ENCODE results near the gene ZNF282.

The ZNF282 gene

GRCh38 chr7:149261316-149261828 lies 66.0 kb downstream of the ZNF282 start:
- H3K4me1 ChIP-seq (ENCODE audit: insufficient read depth, low read length), result peaks cover 21% of the 10 kb centered on the region
- peak; percentile 3; the same call in 1 of the 3 replicates for ATAC-seq (ENCODE audit: insufficient read depth, low read depth)
- peak overlapping the region; percentile 64 for H3K9ac ChIP-seq (ENCODE audit: low read depth, low read length)

DNA sequence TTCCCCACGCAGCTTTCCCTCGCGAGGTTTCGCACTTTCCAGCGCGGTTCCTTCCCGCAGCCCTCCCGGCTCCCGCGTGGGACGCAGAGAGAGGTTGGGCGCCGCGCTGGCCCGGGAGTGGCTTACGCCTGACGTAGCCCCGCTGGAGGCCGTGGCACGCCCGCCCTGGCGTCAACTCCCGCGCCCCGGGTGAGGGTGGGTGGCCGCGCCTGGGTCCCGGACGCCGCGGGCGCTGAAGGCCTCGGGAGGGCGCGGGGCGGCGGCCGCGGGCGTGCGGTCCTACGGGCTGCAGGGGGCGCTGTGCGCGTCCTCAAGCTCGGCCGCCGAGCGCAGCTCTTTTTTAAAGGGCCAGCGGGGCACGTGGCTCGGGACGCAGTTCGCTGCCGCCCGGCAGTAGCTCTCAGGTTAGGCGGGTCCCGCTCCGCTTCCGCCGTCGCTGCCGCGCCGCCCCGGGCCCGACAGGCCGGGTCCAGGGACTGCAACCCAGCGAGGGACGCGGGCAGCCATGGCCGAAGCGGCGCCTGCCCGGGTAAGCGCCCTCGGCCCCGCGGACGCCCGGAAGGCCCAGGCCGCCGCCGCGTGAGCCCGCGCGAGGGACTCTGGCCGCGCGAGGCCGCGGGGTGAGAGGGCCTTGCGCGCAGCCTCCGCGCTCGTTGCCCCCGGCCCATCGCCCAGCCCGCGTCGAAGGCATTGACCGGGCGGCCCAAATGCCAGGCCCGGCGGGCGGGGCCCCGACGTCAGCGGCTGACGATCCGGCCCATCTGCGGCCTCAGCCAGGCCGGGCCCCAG lies 66.7 kb downstream of the ZNF282 start, which contains the start of gene ZNF783:
Gene ZNF783 (plus strand): TSS at position 368 of the 789 bp plus-strand sequence. CDS start 138 bp downstream, at position 506.
- DNase-seq (peak; percentile 81), ATAC-seq (ENCODE audit: insufficient read depth, low read depth) (peak; percentile 94)
- Histone ChIP-seq H3K27ac (ENCODE audit: low read length) (peak within 1 kb of the TSS; percentile 49), H3K79me2 (ENCODE audit: insufficient read depth, low read length) (no peaks in the 10 kb centered on the region), H2AFZ (ENCODE audit: low read depth, low read length) (peak within 1 kb of the TSS; percentile 95), H3K9ac (ENCODE audit: low read depth, low read length) (peak within 1 kb of the TSS; percentile 64), H3K4me2 (ENCODE audit: insufficient read depth, low read length) (peak within 1 kb of the TSS; percentile 72), H3K9me3 (ENCODE audit: insufficient read depth, low read length, severe bottlenecking) (no peaks in the 10 kb centered on the region), H4K20me1 (ENCODE audit: insufficient read depth, low read length) (no peaks in the 10 kb centered on the region), H3K27me3 (ENCODE audit: insufficient read depth, low read length, poor library complexity) (no peaks in the 10 kb centered on the region), H3K36me3 (ENCODE audit: insufficient read depth, low read length) (peaks cover 9% of the 10 kb centered on the region; the same call in 1 of the 2 replicates), H3K4me1 (ENCODE audit: insufficient read depth, low read length) (peaks cover 21% of the 10 kb centered on the region), H3K4me3 (ENCODE audit: low read depth in 1 of 2, low read length in 2 of 2) (peak within 1 kb of the TSS; percentile 21 to 54; a peak in 3 of 4 replicates)
- TF ChIP-seq EZH2 (IDR thresholded peaks at IDR 0.05; ENCODE audit: borderline replicate concordance, low read depth, low read length, severe bottlenecking) (no peak), CTCF (IDR thresholded peaks at IDR 0.05; ENCODE audit: borderline replicate concordance, extremely low read depth, low read length, poor library complexity, severe bottlenecking) (peak; percentile 85)

More at GRCh38 chr7:149261316-149261828, 66.0 kb downstream of the ZNF282 start:
- Histone ChIP-seq H3K36me3 (ENCODE audit: insufficient read depth, low read length) (peaks cover 3% of the 10 kb centered on the region; the same call in 1 of the 2 replicates), H3K79me2 (ENCODE audit: insufficient read depth, low read length) (no peaks in the 10 kb centered on the region), H2AFZ (ENCODE audit: low read depth, low read length) (peak overlapping the region; percentile 95), H3K27me3 (ENCODE audit: insufficient read depth, low read length, poor library complexity) (no peaks in the 10 kb centered on the region), H3K4me2 (ENCODE audit: insufficient read depth, low read length) (peak overlapping the region; percentile 72), H3K27ac (ENCODE audit: low read length) (peak overlapping the region; percentile 49), H3K4me3 (ENCODE audit: low read depth in 1 of 2, low read length in 2 of 2) (peak overlapping the region; percentile 9 to 54; a peak in 3 of 4 replicates), H3K9me3 (ENCODE audit: insufficient read depth, low read length, severe bottlenecking) (no peaks in the 10 kb centered on the region), H4K20me1 (ENCODE audit: insufficient read depth, low read length) (no peaks in the 10 kb centered on the region)
- TF ChIP-seq EZH2 (IDR thresholded peaks at IDR 0.05; ENCODE audit: borderline replicate concordance, low read depth, low read length, severe bottlenecking) (no peak), CTCF (IDR thresholded peaks at IDR 0.05; ENCODE audit: borderline replicate concordance, extremely low read depth, low read length, poor library complexity, severe bottlenecking) (no peak)
- DNase-seq, result no peak

DNA sequence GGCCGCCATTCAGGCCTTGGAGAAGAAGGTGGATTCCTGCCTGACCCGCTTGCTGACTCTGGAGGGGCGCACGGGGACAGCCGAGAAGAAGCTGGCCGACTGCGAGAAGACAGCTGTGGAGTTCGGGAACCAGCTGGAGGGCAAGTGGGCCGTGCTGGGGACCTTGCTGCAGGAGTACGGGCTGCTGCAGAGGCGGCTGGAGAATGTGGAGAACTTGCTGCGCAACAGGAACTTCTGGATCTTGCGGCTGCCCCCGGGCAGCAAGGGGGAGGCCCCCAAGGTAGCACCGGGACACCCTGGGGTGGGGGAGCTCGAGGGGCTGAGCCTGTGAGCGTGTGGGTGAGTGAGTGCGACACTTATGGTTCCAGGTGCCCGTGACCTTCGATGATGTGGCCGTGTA lies 71.1 kb downstream of the ZNF282 start:
- no peak overlapping the region for H3K9ac ChIP-seq (ENCODE audit: low read depth, low read length)
- DNase-seq, result no peak
- TF ChIP-seq EZH2 (IDR thresholded peaks at IDR 0.05; ENCODE audit: borderline replicate concordance, low read depth, low read length, severe bottlenecking), result no peak
- TF ChIP-seq CTCF (IDR thresholded peaks at IDR 0.05; ENCODE audit: borderline replicate concordance, extremely low read depth, low read length, poor library complexity, severe bottlenecking), result no peak

More for the DNA sequence above, 71.1 kb downstream of the ZNF282 start:
- no peak overlapping the region for H3K27ac ChIP-seq (ENCODE audit: low read length)
- H3K9me3 ChIP-seq (ENCODE audit: insufficient read depth, low read length, severe bottlenecking), result no peaks in the 10 kb centered on the region
- no peaks in the 10 kb centered on the region for H3K79me2 ChIP-seq (ENCODE audit: insufficient read depth, low read length)
- no peak overlapping the region for H2AFZ ChIP-seq (ENCODE audit: low read depth, low read length)
- H3K4me3 ChIP-seq (ENCODE audit: low read depth in 1 of 2, low read length in 2 of 2), result no peak overlapping the region
- H3K4me2 ChIP-seq (ENCODE audit: insufficient read depth, low read length), result no peak overlapping the region
- no peaks in the 10 kb centered on the region for H3K27me3 ChIP-seq (ENCODE audit: insufficient read depth, low read length, poor library complexity)
- H3K36me3 ChIP-seq (ENCODE audit: insufficient read depth, low read length), result peaks cover 10% of the 10 kb centered on the region; the same call in 1 of the 2 replicates
- no peak for ATAC-seq (ENCODE audit: insufficient read depth, low read depth)
- no peaks in the 10 kb centered on the region for H4K20me1 ChIP-seq (ENCODE audit: insufficient read depth, low read length)
- peaks cover 15% of the 10 kb centered on the region for H3K4me1 ChIP-seq (ENCODE audit: insufficient read depth, low read length)

All from DND-41 (cell line).